Measurements from ENCODE around the gene PRAMEF12. TPM values are rescaled to one million over a fixed set of nuclear protein-coding genes. Genes with fewer than 3 reads are reported as not detected.

Gene PRAMEF12
- total and polyA plus RNA-seq, 4 donors, result not detected

DNA sequence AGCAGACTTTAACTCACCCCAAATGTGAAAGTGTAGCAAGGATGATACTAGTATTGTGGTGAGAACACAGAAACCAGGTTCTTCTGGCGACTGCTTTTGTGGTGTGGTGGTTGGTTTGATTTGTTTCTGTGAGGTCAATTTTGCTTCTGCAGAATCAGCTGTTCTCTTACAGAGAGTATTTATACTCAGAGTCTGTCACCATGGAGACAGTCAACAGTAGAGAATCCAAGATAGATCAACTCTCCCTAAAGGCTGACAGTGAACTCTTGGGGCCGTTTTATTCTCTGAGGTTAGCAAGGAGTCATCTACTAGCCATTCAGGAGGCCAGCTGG is 27.6 kb upstream of the PRAMEF12 start, which contains the start of gene CFAP107:
CFAP107 (plus strand) TSS at position 209 of the 332 bp plus-strand sequence. CDS start 231 bp downstream, outside the sequence.
- no peak for DNase-seq
- Histone ChIP-seq H3K9me3 (ENCODE audit: control insufficient read depth, low read length) (peaks cover 7% of the 10 kb centered on the region), H3K4me1 (ENCODE audit: control insufficient read depth in 1 of 2, insufficient read depth in 2 of 2, low read length in 2 of 2) (no peaks in the 10 kb centered on the region), H3K36me3 (ENCODE audit: control insufficient read depth in 1 of 2, insufficient read depth in 2 of 2, low read length in 1 of 2) (no peaks in the 10 kb centered on the region), H3K27ac (ENCODE audit: low read depth in 1 of 2, low read length in 2 of 2) (no peak within 1 kb of the TSS), H3K27me3 (ENCODE audit: control insufficient read depth in 1 of 2, insufficient read depth in 2 of 2, low read length in 1 of 2) (peaks cover 0 to 2% of the 10 kb centered on the region in 2 donors), H3K4me3 (ENCODE audit: low read length in 2 of 2) (no peak within 1 kb of the TSS)
- 12 to 14% methylated on average over 2 of the region's 2 CpGs for WGBS, 2 donors
- ATAC-seq (ENCODE audit: low FRiP score), result no peak
- intact Hi-C loops (cut with DNase I), result no loop called here

GRCh38 chr1:12748778-12749355 is 24.7 kb upstream of the PRAMEF12 start:
- Histone ChIP-seq H3K4me3 (ENCODE audit: low read length in 2 of 2) (no peak overlapping the region), H3K27ac (ENCODE audit: low read depth in 1 of 2, low read length in 2 of 2) (no peak overlapping the region), H3K4me1 (ENCODE audit: control insufficient read depth in 1 of 2, insufficient read depth in 2 of 2, low read length in 2 of 2) (no peaks in the 10 kb centered on the region), H3K36me3 (ENCODE audit: control insufficient read depth in 1 of 2, insufficient read depth in 2 of 2, low read length in 1 of 2) (no peaks in the 10 kb centered on the region), H3K9me3 (ENCODE audit: control insufficient read depth, low read length) (peaks cover 7% of the 10 kb centered on the region), H3K27me3 (ENCODE audit: control insufficient read depth in 1 of 2, insufficient read depth in 2 of 2, low read length in 1 of 2) (peaks cover 0 to 2% of the 10 kb centered on the region in 2 donors)
- intact Hi-C loops (cut with DNase I), result no loop called here
- DNase-seq, result no peak
- no peak for ATAC-seq (ENCODE audit: low FRiP score)

DNA sequence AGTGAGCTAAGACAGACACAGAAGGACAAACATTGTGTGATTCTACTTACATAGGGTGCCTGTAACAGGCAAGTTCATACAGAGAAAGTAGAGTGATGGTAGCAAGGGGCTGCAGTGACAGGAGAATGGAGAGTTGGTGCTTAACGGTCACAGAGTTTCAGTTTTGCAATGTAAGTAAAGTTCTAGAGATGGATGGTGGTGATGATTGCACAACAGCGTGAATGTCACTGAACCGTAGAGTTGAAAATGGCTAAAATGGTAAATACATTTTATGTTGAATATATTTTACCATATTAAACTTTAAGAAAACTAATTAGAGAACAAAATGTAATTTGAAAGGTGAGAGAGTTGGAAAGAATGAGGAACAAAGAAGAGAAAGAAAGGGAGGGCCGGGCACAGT is 18.8 kb upstream of the PRAMEF12 start:
- peaks cover 0 to 1% of the 10 kb centered on the region in 2 donors for H3K27me3 ChIP-seq (ENCODE audit: control insufficient read depth in 1 of 2, insufficient read depth in 2 of 2, low read length in 1 of 2)
- no peak overlapping the region for H3K27ac ChIP-seq (ENCODE audit: low read depth in 1 of 2, low read length in 2 of 2)
- no peaks in the 10 kb centered on the region for H3K4me1 ChIP-seq (ENCODE audit: control insufficient read depth in 1 of 2, insufficient read depth in 2 of 2, low read length in 2 of 2)
- ATAC-seq (ENCODE audit: low FRiP score) (no peak), DNase-seq (no peak)
- no peaks in the 10 kb centered on the region for H3K9me3 ChIP-seq (ENCODE audit: control insufficient read depth, low read length)
- intact Hi-C loops (cut with DNase I), result no loop called here
- H3K36me3 ChIP-seq (ENCODE audit: control insufficient read depth in 1 of 2, insufficient read depth in 2 of 2, low read length in 1 of 2), result no peaks in the 10 kb centered on the region
- 63 to 64% methylated on average over 4 of the region's 4 CpGs for WGBS, 2 donors
- H3K4me3 ChIP-seq (ENCODE audit: low read length in 2 of 2), result no peak overlapping the region

DNA sequence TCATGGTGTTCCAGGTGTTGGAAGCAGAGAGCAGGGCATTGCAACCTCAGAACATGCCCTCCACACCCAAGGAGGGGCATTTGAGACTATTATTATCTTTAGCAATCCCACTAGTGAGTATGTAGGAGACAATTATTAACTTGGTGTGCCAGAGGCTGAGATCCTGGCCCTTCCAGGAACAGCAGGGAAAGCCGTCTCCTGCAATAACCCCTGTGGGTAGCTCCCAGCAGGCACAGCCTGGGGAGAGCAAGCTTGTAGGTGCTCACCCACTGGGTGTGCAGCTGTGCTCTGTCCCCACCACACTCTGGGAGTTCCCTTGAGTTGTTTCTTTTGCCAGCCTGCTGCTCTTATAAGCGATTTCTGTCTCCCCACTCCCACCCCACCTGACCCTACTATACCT is 17.3 kb upstream of the PRAMEF12 start:
- intact Hi-C loops (cut with DNase I), result no loop called here
- 48 to 49% methylated on average over 2 of the region's 2 CpGs for WGBS, 2 donors
- H3K27me3 ChIP-seq (ENCODE audit: control insufficient read depth in 1 of 2, insufficient read depth in 2 of 2, low read length in 1 of 2), result peaks cover 0 to 1% of the 10 kb centered on the region in 2 donors
- no peaks in the 10 kb centered on the region for H3K4me1 ChIP-seq (ENCODE audit: control insufficient read depth in 1 of 2, insufficient read depth in 2 of 2, low read length in 2 of 2)
- H3K36me3 ChIP-seq (ENCODE audit: control insufficient read depth in 1 of 2, insufficient read depth in 2 of 2, low read length in 1 of 2), result no peaks in the 10 kb centered on the region
- no peak overlapping the region for H3K27ac ChIP-seq (ENCODE audit: low read depth in 1 of 2, low read length in 2 of 2)
- H3K9me3 ChIP-seq (ENCODE audit: control insufficient read depth, low read length), result no peaks in the 10 kb centered on the region
- no peak for DNase-seq
- no peak for ATAC-seq (ENCODE audit: low FRiP score)
- no peak overlapping the region for H3K4me3 ChIP-seq (ENCODE audit: low read length in 2 of 2)

DNA sequence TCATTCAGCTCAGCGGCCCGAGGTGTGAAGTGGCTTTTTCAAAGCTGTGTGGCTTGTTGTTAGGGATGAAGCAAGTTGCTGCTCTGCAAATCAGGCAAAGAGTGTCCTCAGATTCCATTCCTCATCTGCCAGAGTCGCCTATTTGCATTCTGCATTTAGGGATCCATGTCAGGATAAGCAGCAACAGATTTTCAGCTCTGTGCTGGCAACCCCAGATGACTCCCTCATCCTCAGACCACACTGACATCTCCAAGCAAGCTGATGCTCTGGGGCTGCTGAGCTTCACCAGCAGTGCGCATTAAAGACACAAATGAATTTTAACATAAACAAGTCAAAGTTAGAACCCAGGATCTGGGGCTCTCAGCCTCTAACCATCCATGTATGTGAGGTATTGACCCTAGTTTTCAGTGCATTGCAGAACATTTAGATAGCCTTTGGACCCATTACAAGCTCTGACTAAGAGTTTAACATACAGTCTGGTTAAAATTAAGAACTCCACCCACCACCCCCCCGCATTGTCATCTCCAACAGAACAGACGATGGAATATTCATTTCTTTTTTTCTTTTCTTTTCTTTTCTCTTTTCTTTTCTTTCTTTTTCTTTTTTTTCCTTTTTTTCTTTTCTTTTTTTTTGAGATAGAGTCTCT is 16.6 kb upstream of the PRAMEF12 start:
- WGBS, 2 donors, result 70 to 73% methylated on average over 6 of the region's 6 CpGs
- ATAC-seq (ENCODE audit: low FRiP score) (no peak), DNase-seq (no peak)
- Histone ChIP-seq H3K9me3 (ENCODE audit: control insufficient read depth, low read length) (no peaks in the 10 kb centered on the region), H3K36me3 (ENCODE audit: control insufficient read depth in 1 of 2, insufficient read depth in 2 of 2, low read length in 1 of 2) (no peaks in the 10 kb centered on the region), H3K4me1 (ENCODE audit: control insufficient read depth in 1 of 2, insufficient read depth in 2 of 2, low read length in 2 of 2) (no peaks in the 10 kb centered on the region), H3K27me3 (ENCODE audit: control insufficient read depth in 1 of 2, insufficient read depth in 2 of 2, low read length in 1 of 2) (peaks cover 0 to 1% of the 10 kb centered on the region in 2 donors), H3K4me3 (ENCODE audit: low read length in 2 of 2) (no peak overlapping the region), H3K27ac (ENCODE audit: low read depth in 1 of 2, low read length in 2 of 2) (no peak overlapping the region)
- intact Hi-C loops (cut with DNase I), result no loop called here

- H3K9me3 ChIP-seq (ENCODE audit: control insufficient read depth, low read length), result no peaks in the 10 kb centered on the region
- no peak overlapping the region for H3K27ac ChIP-seq (ENCODE audit: low read depth in 1 of 2, low read length in 2 of 2)
- DNase-seq (no peak), ATAC-seq (ENCODE audit: low FRiP score) (no peak)
- no peaks in the 10 kb centered on the region for H3K4me1 ChIP-seq (ENCODE audit: control insufficient read depth in 1 of 2, insufficient read depth in 2 of 2, low read length in 2 of 2)
- intact Hi-C loops (cut with DNase I), result no loop called here
- H3K4me3 ChIP-seq (ENCODE audit: low read length in 2 of 2), result no peak overlapping the region
- no peaks in the 10 kb centered on the region for H3K36me3 ChIP-seq (ENCODE audit: control insufficient read depth in 1 of 2, insufficient read depth in 2 of 2, low read length in 1 of 2)
- peaks cover 0 to 1% of the 10 kb centered on the region in 2 donors for H3K27me3 ChIP-seq (ENCODE audit: control insufficient read depth in 1 of 2, insufficient read depth in 2 of 2, low read length in 1 of 2)
- 60 to 65% methylated on average over 6 of the region's 6 CpGs for WGBS, 2 donors
These were observed 15.7 kb upstream of the PRAMEF12 start for GRCh38 chr1:12757836-12758235.

DNA sequence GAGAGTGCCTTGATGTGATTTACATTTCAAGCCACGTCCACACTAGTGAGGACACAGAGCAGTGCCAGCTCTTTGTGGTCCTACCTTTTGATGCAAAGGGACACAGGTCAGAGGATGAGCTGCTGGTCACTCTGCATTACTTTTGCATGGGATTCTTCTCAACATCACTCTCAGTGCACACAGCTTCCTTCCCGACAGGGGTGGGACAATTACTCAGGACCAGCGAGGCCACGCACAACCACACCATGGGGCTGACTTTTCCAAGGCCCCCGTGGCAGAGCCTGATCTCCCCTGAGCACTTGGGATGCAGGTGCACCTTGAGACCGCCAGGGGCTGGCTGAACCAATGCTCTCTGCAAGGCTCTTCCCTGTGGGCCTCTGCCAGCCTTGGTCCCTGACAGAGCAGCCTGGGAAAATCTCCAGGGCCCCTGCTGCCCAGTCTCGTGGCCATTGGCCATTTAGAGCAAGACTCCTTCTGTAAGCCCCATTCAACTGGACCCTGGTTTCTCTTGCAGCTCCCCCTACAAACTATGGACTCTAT is 13.2 kb upstream of the PRAMEF12 start:
- Histone ChIP-seq H3K27me3 (ENCODE audit: control insufficient read depth in 1 of 2, insufficient read depth in 2 of 2, low read length in 1 of 2) (peaks cover 0 to 1% of the 10 kb centered on the region in 2 donors), H3K36me3 (ENCODE audit: control insufficient read depth in 1 of 2, insufficient read depth in 2 of 2, low read length in 1 of 2) (no peaks in the 10 kb centered on the region), H3K4me3 (ENCODE audit: low read length in 2 of 2) (no peak overlapping the region), H3K9me3 (ENCODE audit: control insufficient read depth, low read length) (no peaks in the 10 kb centered on the region), H3K4me1 (ENCODE audit: control insufficient read depth in 1 of 2, insufficient read depth in 2 of 2, low read length in 2 of 2) (no peaks in the 10 kb centered on the region), H3K27ac (ENCODE audit: low read depth in 1 of 2, low read length in 2 of 2) (no peak overlapping the region)
- 50 to 67% methylated on average over 7 of the region's 7 CpGs for WGBS, 2 donors
- ATAC-seq (ENCODE audit: low FRiP score), result no peak
- intact Hi-C loops (cut with DNase I), result no loop called here
- no peak for DNase-seq

DNA sequence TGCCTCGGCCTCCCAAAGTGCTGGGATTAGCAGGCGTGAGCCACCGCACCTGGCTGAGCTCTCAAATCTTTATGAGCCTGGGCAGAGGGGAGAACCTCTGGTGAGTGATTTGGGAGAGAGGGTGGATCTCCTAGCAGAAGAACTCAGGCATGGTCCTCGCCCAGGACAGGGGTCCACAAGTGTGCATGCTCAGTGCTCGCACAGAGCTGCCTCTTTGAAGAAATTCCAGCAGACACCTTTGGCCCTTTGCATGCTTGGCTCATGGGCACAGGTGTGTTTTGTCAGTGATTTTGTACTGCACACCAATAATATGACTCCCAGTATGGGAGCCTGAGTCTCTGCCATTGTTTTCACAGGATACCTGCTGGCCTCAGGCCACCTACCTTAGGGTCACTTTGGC is 11.8 kb upstream of the PRAMEF12 start:
- H3K4me1 ChIP-seq (ENCODE audit: control insufficient read depth in 1 of 2, insufficient read depth in 2 of 2, low read length in 2 of 2), result no peaks in the 10 kb centered on the region
- H3K27me3 ChIP-seq (ENCODE audit: control insufficient read depth in 1 of 2, insufficient read depth in 2 of 2, low read length in 1 of 2), result peaks cover 0 to 1% of the 10 kb centered on the region in 2 donors
- intact Hi-C loops (cut with DNase I), result no loop called here
- H3K36me3 ChIP-seq (ENCODE audit: control insufficient read depth in 1 of 2, insufficient read depth in 2 of 2, low read length in 1 of 2), result no peaks in the 10 kb centered on the region
- no peaks in the 10 kb centered on the region for H3K9me3 ChIP-seq (ENCODE audit: control insufficient read depth, low read length)
- H3K27ac ChIP-seq (ENCODE audit: low read depth in 1 of 2, low read length in 2 of 2), result no peak overlapping the region
- no peak for ATAC-seq (ENCODE audit: low FRiP score)
- DNase-seq, result no peak
- no peak overlapping the region for H3K4me3 ChIP-seq (ENCODE audit: low read length in 2 of 2)
- 83 to 88% methylated on average over 5 of the region's 5 CpGs for WGBS, 2 donors

- Histone ChIP-seq H3K4me3 (ENCODE audit: low read length in 2 of 2) (no peak overlapping the region), H3K27ac (ENCODE audit: low read depth in 1 of 2, low read length in 2 of 2) (no peak overlapping the region), H3K27me3 (ENCODE audit: control insufficient read depth in 1 of 2, insufficient read depth in 2 of 2, low read length in 1 of 2) (peaks cover 0 to 1% of the 10 kb centered on the region in 2 donors), H3K9me3 (ENCODE audit: control insufficient read depth, low read length) (no peaks in the 10 kb centered on the region), H3K36me3 (ENCODE audit: control insufficient read depth in 1 of 2, insufficient read depth in 2 of 2, low read length in 1 of 2) (no peaks in the 10 kb centered on the region), H3K4me1 (ENCODE audit: control insufficient read depth in 1 of 2, insufficient read depth in 2 of 2, low read length in 2 of 2) (no peaks in the 10 kb centered on the region)
- WGBS, 2 donors, result 76 to 77% methylated on average over 7 of the region's 7 CpGs
- no peak for DNase-seq
- ATAC-seq (ENCODE audit: low FRiP score), result no peak
- intact Hi-C loops (cut with DNase I), result no loop called here
These were observed 10.8 kb upstream of the PRAMEF12 start for GRCh38 chr1:12762766-12763165.

Measured in aorta (tissue), 5 donors.